GM21529 (cell line): ENCODE measurements around the gene BAMBI.

Experiments used
- ATAC-seq: cut with Tn5 transposase; IDR thresholded peaks from one replicate; pipeline ENCODE4 v1.9.1; 2021; ENCODE audit not compliant: unreplicated experiment

Gene BAMBI

GRCh38 chr10:28674782-28675181 lies 2.5 kb upstream of the BAMBI start:
- ATAC-seq: no peak

GRCh38 chr10:28676326-28676967 lies 874 bp upstream of the BAMBI start:
- no peak for ATAC-seq

GRCh38 chr10:28677888-28678686 lies 766 bp downstream of the BAMBI start:
- peak; percentile 6 for ATAC-seq

GRCh38 chr10:28678687-28679457 lies 1.6 kb downstream of the BAMBI start:
- ATAC-seq: no peak

GRCh38 chr10:28679581-28680357 lies 2.4 kb downstream of the BAMBI start:
- ATAC-seq: no peak

GRCh38 chr10:28680358-28680752 lies 3.0 kb downstream of the BAMBI start:
- no peak for ATAC-seq

GRCh38 chr10:28681291-28681763 lies 4.0 kb downstream of the BAMBI start:
- no peak for ATAC-seq

GRCh38 chr10:28681928-28682750 lies 4.8 kb downstream of the BAMBI start:
- ATAC-seq: no peak

GRCh38 chr10:28684157-28684985 lies 7.0 kb downstream of the BAMBI start:
- no peak for ATAC-seq

GRCh38 chr10:28684986-28685580 lies 7.8 kb downstream of the BAMBI start:
- ATAC-seq: no peak

GRCh38 chr10:28685717-28686116 lies 8.4 kb downstream of the BAMBI start:
- no peak for ATAC-seq

- ATAC-seq: no peak
Observed at GRCh38 chr10:28686835-28687682, 9.7 kb downstream of the BAMBI start.

GRCh38 chr10:28687683-28688001 lies 10.3 kb downstream of the BAMBI start:
- no peak for ATAC-seq

- ATAC-seq: no peak
Observed at GRCh38 chr10:28690545-28690944, 13.2 kb downstream of the BAMBI start.

- no peak for ATAC-seq
Observed at GRCh38 chr10:28691187-28691694, 13.9 kb downstream of the BAMBI start.

GRCh38 chr10:28692050-28692449 lies 14.7 kb downstream of the BAMBI start:
- no peak for ATAC-seq

GRCh38 chr10:28694530-28694929 lies 17.2 kb downstream of the BAMBI start:
- no peak for ATAC-seq

- ATAC-seq: no peak
Observed at GRCh38 chr10:28698075-28698474, 20.8 kb downstream of the BAMBI start.
